Right kidney (tissue), 1 donor: ENCODE data around the gene NCAPD2.
"Not testable (repeated sequence)": the region's sequence is repeated elsewhere in the genome, so short reads cannot be mapped to it uniquely, and the experiment has no call there.

ENCODE experiments used
- DNase-seq: peaks from one replicate; pipeline ENCODE4 v3.0.0-alpha.2; 2016

The NCAPD2 gene

DNA sequence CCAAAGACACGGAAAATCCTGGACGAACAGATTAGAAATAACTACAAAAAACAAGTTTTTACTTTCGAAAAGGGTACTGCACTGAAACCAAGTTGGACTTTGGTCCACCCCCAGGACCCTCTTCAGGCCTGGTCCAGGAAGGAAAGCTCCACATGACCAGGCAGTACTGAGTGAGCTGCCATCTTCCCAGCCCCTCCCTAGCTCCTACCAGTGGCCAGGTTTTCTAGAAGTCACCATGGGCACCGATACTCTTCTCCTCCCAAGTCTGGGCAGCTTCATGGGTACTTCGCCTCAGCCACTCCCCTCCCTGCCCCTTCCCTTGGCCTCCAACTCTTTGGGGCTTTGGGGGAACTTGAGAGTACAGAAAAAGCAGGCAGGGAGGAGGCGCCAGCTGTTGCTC, 30.0 kb upstream of the NCAPD2 start:
- no peak for DNase-seq

DNA sequence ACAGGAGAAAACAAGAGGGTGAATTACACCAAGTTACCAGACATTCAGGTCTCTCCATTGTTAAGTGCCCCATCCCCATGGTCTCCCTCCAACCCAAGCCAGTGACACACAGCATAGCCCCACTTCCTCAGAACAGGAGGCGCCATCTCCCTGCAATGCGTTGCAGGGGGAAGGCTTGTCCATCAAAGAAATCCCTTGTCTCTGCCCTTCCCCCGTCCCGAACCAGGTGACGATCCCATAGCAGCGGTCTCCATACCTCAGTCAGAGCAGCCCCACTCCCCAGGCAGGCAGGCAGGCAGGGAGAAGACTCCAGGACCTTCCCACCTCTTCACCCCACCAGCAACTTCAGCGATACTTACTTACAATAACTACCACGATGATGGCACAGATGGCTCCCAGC, 29.4 kb upstream of the NCAPD2 start:
- no peak for DNase-seq

DNA sequence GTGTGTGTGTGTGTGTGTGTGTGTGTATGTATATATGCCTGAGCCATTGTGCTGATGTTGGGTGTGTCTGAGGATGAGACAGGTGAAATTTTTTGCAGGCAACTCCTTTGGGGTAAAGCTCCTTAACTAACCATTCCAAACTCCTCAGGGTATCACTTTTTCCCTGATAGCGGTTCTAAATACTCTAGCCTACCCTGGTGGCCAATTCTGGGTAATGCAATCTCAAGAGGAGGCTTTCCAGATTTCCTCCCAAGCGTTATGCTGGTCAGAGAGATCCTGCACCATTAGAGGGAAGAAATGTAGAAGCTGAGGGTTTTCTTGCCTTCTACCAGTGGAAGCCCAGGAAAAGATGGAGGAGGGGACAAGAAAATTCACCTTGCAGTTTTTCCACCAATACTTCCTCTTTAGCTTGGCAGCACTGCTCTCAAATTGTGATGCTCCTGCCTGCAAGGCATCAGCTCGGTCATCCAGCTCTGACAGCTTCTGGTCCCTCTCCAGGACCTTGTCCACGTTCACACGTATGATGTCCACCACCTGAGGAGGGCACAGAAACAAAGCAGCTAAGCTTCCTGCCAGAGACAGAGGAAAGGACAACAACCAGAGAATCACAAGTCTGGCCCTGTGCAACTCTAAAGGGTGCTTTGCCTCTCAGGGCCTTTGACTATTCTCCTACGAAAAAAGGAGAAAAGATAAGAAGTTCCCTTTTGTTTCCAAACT, 28.3 kb upstream of the NCAPD2 start:
- DNase-seq = peak; percentile 37

DNA sequence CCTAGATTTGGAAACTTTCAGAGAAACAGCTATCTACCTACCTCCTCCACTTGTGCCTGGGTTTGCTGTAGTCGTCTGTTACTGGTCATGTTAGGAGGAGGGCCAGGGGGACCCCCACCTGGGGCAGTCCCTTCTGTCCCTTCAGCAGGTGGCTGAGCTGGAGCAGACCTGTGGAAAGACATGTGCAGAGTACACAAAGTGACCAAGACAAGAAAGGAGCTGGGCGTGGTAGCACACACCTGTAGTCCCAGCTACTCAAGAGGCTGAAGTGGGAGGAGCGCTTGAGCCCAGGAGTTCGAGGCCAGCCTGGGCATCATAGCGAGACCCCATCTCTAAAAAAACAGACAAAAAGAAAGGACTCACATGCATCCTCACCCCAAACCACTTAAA, 27.7 kb upstream of the NCAPD2 start:
- no peak for DNase-seq

DNA sequence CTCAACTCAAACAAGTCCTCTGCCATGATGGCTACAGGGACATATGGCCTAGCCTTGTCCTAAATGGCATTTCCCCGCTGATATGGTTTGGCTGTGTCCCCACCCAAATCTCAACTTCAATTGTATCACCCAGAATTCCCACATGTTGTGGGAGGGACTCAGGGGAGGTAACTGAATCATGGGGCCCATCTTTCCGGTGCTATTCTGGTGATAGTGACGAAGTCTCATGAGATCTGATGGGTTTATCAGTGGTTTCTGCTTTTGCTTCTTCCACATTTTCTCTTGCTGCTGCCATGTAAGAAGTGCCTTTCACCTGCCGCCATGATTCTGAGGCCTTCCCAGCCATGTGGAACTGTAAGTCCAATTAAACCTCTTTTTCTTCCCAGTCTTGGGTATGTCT, 27.2 kb upstream of the NCAPD2 start:
- DNase-seq = not testable (repeated sequence)

DNA sequence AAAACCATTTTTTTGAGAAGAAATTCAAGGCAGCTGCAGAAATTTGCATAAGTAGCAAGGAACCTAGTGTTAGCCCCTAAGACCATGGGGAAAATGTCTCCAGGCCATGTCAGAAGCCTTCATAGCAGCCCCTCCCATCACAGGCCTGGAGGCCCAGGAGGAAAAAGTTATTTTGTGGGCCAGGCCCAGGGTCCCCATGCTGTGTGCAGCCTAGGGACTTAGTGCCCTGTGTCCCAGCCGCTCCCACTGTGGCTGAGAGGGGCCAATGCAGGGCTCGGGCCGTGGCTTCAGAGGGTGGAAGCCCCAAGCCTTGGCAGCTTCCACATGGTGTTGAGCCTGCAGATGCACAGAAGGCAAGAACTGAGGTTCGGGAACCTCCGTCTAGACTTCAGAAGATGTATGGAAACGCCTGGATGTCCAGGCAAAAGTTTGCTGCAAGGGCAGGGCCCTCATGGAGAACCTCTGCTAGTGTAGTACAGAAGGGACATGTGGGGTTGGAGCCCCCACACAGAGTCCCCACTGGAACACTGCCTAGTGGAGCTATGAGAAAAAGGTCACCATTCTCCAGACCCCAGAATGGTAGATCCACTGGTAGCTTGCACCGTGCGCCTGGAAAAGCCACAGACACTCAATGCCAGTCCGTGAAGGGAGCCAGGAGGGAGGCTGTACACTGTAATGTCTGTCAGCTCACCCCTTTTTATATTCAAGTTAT, 26.2 kb upstream of the NCAPD2 start:
- not testable (repeated sequence) for DNase-seq

DNA sequence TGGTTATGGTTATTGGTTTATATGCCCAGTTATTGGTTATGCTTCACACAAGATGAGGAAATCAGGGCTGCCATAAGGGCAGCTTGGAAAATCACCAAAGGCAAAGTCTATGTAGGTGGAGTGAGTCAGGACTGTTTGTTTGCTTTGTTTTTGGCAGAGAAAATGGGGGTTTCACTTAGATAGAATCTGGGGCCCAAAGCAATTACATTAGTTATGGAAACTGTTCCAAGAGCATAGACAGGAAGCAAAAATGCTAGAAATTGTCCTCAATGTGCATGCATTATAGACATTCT, 25.7 kb upstream of the NCAPD2 start:
- DNase-seq = no peak

DNA sequence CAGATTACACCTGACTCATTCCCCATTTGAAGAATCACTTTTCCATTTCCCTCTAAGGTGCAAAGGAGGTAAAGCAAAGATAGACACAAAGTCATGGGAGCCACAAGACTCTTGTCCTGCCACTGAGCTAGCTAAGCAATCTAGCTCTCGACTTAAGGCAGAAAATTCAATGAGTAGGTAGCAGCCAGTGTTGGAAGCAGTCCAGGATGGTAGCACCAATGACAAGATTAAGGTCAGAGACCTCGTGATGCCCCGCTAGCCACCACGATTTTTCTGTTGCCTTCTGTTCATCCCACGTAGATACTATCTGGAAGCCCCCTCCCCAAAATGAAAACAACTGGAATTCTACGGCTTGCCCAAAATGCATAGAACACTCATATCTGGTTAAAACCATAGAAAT, 24.8 kb upstream of the NCAPD2 start:
- DNase-seq = no peak

DNA sequence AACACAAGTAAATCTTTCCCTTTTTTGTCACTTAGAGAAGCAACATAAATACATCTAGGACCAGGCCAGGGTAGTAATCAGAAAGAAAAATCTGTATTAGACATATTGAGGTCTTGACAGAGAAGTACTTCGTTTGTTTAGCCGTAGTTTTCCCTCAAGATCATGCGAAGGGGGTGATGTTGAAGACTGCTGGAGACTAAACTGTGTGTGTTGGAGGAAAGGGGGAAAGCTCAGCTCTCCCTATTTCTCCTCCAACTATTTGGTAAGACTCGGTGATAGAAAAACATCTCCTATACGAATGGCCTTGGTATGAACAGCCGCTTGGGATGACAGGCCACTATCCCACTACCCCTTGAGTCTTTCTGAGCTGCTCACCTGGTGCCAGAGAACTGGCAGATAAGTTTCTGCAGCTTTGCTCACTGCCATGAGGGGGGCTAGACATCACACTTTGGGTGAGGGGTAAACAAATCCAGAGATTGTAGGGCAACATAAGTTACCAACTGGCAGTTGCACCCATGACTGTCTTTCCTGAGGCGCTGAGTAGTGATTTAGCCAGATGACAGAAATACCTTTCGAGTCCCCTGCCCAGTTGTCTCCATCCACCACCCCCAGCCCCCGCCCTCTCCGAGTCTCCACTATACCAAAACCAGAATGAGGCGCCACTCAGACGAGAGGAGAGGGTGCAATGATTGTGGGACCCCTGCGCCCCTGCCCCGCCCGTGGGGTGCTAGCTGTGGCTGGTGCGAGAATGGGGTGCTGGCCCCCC, 24.1 kb upstream of the NCAPD2 start:
- peak; percentile 17 for DNase-seq

DNA sequence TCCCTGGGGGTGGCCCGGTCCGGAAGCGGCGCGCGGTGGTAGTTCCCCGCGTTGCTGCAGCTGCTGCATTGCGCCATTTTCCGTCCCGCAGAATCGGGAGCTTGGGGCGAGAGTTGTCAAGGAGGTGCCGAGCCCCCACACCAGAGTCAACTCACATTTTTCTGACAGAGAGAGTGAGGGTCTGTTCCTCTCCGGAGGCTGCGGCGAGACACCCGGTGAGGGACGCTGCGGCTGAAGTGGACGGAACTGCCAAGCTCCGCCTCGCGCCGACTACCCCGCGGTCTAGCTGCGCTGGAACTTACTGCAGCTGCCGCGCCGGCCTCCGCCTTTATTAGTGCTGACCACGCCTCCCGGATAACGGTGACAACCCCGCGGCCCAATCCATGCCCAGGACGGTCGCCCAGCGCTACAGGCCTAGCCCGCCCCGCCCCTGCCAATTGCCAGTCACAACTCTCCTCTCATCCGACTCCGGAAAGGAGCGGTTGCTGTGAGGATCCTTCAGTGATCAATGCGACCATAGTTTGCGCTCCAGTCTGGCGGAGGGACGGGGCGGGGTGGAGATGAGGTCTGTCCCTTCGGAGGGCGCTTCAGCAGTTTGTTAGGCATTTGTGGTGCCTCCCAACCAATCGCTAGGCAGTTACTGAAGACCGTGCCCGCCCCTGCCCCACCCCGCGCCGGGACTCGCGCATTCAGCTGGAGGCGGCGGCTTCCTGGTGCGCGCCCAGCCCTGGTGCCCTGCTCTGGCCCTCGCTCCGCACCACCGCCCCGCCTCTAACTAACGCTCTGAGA, 23.3 kb upstream of the NCAPD2 start, which contains the start of gene VAMP1:
TSS of gene VAMP1 (minus strand) at position 303 of the 789 bp plus-strand sequence. CDS start at position 157, 146 bp downstream.
- DNase-seq = peak; percentile 99

DNA sequence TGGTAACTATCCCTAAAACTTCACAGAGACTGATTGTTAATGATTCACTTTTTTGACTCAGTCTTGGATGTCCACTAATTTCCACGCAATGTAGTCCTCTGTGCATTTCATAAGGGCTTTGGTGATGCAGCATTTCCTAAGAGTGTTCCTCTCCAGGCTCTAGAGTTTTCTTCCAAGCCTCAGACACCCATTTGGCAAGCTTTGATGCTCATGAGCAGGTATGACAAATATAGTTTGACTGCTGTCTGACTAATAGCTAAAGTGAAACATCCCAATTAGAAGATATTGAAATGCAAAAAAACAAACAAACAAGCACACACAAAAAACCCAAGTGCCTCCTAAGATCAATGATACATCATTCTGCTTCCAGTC, 21.9 kb upstream of the NCAPD2 start:
- no peak for DNase-seq

DNA sequence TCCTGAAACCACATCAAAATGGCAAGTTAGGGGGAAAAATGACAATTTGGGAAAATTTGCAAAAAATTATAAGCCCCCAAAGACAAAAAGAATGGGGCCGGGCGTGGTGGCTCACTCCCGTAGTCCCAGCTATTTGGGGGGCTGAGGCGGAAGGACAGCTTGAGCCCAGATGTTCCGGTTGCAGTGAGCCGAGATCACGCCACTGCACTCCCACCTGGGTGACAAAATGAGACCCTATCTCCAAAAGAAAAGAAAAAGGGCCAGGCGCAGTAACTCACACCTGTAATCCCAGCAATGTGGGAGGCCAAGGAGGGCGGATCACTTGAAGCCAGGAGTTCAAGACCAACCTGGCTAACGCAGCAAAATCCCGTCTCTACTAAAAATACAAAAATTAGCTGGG, 21.4 kb upstream of the NCAPD2 start:
- DNase-seq = no peak

DNA sequence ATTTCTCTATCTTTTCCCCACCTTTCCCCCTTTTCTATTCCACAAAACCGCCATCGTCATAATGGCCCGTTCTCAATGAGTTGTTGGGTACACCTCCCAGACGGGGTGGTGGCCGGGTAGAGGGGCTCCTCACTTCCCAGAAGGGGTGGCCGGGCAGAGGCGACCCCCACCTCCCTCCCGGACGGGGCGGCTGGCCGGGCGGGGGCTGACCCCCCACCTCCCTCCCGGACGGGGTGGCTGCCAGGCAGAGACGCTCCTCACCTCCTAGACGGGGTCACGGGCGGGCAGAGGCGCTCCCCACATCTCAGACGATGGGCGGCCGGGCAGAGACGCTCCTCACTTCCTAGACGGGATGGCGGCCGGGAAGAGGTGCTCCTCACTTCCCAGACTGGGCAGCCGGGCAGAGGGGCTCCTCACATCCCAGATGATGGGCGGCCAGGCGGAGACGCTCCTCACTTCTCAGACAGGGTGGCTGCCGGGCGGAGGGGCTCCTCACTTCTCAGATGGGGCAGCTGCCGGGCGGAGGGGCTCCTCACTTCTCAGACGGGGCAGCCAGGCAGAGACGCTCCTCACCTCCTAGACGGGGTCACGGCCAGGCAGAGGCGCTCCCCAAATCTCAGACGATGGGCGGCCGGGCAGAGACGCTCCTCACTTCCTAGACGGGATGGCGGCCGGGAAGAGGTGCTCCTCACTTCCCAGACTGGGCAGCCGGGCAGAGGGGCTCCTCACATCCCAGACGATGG, 18.5 kb upstream of the NCAPD2 start:
- DNase-seq = not testable (repeated sequence)

DNA sequence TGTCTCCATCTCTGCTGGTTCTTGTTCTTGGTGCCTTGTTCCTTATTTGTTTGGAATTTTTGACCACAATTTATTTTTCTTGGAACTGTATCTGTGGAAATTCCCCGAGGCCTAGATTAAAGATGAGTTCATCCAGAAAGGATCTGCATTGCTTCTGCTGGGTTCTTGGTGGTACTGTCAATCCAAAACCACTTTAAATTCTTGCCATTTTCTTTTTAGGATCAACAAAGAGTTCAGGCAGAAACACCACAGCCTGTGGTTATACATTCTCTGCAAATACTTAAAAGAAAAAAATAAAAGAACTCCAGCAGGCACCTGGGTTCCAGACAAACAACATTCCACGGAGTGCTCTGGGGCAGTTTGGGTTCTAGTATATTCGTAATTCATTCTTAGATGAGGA, 17.4 kb upstream of the NCAPD2 start:
- DNase-seq = no peak

DNA sequence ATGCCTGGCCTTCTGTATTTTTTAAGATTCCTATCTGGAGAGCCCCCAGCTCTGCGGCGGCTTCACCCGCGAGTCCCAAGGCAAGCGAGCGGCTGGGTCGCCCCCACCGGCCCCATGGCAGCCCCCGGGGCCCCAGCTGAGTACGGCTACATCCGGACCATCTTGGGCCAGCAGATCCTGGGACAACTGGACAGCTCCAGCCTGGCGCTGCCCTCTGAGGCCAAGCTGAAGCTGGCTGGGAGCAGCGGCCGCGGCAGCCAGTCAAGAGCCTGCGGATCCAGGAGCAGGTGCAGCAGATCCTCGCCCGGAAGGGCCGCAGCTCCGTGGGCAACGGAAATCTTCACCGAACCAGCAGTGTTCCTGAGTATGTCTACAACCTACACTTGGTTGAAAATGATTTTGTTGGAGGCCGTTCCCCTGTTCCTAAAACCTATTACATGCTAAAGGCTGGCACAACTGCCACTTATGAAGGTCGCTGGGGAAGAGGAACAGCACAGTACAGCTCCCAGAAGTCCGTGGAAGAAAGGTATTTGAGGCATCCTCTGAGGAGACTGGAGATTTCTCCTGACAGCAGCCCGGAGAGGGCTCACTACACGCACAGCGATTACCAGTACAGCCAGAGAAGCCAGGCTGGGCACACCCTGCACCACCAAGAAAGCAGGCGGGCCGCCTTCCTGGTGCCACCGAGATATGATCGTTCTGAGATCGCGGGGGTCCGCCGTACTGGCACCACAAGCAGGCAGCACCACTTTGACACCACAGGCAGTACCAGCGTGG, 16.1 kb upstream of the NCAPD2 start:
- DNase-seq = not testable (repeated sequence)

DNA sequence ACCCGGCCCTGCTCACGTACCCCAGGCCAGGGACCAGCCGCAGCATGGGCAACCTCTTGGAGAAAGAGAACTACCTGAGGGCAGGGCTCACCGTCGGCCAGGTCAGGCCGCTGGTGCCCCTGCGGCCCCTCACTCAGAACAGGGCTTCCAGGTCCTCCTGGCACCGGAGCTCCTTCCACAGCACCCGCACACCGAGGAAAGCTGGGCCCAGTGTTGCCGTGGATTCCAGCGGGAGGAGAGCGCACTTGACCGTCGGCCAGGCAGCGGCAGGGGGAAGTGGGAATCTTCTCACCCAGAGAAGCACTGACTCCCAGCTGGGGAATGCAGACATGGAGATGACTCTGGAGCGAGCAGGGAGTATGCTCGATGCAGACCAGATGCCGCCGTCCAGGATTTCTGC, 15.5 kb upstream of the NCAPD2 start:
- no peak for DNase-seq

DNA sequence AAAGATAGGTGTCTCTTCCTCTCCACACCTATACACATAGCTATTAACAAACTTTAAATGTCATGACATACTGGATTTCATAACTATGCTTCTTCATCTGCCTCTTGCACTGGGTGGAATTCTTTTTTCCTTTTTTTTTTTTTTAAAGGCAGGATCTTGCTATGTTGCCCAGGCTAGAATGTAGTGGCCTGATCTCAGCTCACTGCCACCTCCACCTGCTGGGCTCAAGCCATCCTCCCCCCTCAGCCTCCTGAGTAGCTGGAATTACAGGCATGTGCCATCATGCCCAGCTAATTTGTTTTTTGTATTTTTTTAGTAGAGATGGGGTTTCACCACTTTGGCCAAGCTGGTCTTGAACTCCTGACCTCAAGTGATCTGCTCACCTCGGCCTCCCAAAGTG, 5.7 kb upstream of the NCAPD2 start:
- DNase-seq = no peak

DNA sequence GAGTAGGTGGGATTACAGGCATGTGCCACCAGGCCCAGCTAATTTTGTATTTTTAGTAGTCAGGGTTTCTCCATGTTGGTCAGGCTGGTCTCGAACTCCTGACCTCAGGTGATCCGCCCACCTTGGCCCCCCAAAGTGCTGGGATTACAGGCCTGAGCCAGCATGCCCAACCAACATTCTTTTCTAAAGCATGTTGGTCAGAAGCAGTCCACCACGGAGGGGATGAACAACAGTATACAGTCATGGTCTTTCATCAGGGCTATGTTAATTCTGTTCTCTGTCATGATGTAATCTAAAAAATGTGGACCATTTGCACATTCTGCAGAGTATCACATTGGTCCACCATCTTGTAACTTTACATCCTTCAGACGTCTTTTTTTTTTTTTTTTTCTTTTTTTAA, 4.5 kb upstream of the NCAPD2 start:
- no peak for DNase-seq

DNA sequence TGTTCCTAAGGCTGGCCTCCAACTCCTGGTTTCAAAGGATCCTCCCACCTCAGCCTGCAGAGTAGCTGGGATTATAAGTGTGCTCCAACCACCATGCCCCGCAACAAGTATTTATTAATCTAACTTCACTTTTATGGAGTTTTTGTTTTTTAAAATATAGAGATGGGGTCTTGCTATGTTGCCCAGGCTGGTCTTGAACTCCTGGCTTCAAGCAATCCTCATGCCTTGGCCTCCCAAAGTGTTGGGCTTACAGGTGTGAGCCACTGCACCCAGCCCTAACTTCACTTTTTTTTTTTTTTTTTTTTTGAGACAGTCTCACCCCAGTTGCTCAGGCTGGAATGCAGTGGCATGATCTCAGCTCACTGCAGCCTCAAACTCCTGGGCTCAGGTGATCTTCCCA, 3.2 kb upstream of the NCAPD2 start:
- DNase-seq = not testable (repeated sequence)

DNA sequence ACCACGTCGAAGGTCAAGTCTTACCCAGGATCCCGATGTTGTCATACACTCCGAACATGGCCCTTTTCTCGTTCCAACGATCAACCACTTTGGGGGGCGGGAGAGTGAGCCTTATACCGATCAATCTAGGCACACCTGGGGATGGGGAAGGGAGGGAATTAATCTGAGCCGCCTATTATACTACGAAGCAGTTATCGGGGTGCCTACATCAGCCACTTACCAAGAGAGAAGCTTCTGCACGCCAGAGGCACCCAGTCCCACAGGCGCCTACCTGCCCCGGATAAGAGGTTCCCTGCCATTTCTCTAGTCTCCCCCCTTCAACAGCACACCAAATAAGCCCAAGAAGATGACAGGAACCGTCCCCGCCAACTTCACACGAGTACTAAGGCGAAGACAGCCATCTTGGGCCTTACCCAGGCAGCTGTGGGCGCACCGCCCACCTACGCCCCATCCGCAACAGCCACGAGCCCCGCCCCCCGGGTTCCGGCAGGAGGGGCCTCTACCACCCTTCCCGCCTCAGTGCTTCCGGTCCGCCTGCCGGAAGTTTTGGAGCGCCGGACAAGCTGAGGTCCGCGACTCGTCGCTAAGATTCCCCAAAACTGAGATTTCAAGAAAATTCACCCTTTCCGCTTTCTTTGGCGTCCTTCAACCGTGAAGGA, 935 bp upstream of the NCAPD2 start, which contains the start of gene MRPL51:
TSS of gene MRPL51 (minus strand) at position 425 of the 659 bp plus-strand sequence. CDS start at position 299, 126 bp downstream.
- peak; percentile 83 for DNase-seq
